GM12864 (cell line): Measurements from ENCODE around the gene LMCD1.
"Not testable (repeated sequence)": the region's sequence is repeated elsewhere in the genome, so short reads cannot be mapped to it uniquely, and the experiment has no call there.

Source experiments
- DNase-seq: peaks from one replicate; pipeline ENCODE4 v3.0.0-alpha.2; 2011; ENCODE audit warnings: low read depth
- H3K4me3 ChIP-seq: 2 replicates; pipeline ENCODE4 v1.5.1; 2011; ENCODE audit warnings: mild to moderate bottlenecking, low read depth, low read length, control low read depth
- TF ChIP-seq, protein P1 (sequence below): IDR thresholded peaks from 2 replicates; pipeline ENCODE4 v1.5.1; 2011; ENCODE audit warnings: low read depth, mild to moderate bottlenecking, moderate library complexity, low read length, control low read depth, inconsistent platforms; ENCODE audit errors: missing control alignments

LMCD1 gene

GRCh38 chr3:8578282-8578681 is 76.7 kb downstream of the LMCD1 start:
- TF ChIP-seq, protein P1, sequence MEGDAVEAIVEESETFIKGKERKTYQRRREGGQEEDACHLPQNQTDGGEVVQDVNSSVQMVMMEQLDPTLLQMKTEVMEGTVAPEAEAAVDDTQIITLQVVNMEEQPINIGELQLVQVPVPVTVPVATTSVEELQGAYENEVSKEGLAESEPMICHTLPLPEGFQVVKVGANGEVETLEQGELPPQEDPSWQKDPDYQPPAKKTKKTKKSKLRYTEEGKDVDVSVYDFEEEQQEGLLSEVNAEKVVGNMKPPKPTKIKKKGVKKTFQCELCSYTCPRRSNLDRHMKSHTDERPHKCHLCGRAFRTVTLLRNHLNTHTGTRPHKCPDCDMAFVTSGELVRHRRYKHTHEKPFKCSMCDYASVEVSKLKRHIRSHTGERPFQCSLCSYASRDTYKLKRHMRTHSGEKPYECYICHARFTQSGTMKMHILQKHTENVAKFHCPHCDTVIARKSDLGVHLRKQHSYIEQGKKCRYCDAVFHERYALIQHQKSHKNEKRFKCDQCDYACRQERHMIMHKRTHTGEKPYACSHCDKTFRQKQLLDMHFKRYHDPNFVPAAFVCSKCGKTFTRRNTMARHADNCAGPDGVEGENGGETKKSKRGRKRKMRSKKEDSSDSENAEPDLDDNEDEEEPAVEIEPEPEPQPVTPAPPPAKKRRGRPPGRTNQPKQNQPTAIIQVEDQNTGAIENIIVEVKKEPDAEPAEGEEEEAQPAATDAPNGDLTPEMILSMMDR = no peak
- DNase-seq = no peak
- H3K4me3 ChIP-seq = no peak overlapping the region

DNA sequence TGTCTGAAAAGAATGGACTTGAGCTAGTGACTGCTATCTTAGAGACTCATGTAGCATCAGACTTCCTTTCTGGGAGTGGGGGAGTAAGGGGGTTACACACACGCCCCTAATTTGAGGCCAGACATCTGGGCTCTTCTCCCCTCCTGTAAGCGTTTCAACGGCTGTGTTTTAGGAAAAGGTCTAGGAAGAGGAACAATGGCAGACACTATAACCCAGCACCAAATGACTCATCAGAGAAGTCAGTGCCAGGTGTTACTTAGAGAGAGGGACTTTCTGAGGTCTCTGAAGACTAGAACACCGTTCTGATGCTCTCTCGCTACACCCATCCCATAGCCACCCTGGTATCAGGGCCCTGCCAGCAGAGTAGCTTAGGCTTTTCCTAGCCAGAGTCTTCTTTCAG is 77.5 kb downstream of the LMCD1 start:
- DNase-seq = peak; percentile 49
- H3K4me3 ChIP-seq = no peak overlapping the region
- TF ChIP-seq, protein P1 = no peak

DNA sequence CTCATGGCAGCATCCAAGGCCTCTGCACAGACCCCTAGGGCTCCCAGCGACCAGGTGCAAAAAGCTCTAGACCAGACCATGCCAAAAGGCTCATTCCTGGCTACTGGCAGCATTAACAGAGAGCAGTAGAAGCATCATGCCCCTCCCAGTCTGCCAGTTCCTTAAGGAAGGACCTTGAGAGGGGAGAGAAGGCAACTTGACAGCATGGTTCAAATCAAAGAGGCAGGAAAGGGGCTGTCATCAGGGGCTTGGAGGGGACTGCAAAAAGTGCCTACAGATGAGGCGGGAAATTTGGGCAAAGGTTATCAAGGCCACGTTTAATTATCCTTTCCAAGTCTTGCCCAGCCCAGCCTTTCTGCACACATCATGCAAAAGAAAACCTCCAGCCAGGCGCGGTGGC is 78.3 kb downstream of the LMCD1 start:
- TF ChIP-seq, protein P1 = no peak
- DNase-seq = no peak
- no peak overlapping the region for H3K4me3 ChIP-seq

- DNase-seq = not testable (repeated sequence)
Measured at GRCh38 chr3:8580434-8580833, 78.8 kb downstream of the LMCD1 start.

DNA sequence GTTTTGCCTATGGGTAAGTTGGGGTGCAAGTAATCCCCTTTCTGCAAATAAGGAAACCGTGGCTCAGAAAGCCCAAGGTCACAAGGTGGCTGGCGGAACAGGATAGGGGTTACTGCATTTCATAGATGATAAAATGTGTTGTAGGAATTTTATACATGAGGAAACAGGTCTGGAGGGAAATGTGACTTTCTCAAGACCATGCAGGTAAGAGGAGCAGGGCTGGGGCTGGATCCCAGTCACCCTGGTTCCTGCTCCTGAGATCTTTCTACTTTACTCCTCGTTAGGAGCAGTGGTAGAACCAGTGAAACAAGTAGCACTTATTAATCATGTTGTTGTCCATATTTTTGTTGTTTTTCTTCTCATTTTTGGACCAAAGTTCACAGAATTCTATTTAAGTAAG is 79.8 kb downstream of the LMCD1 start:
- TF ChIP-seq, protein P1 = no peak
- H3K4me3 ChIP-seq = no peak overlapping the region
- DNase-seq = no peak

More at GRCh38 chr3:8580434-8580833, 78.8 kb downstream of the LMCD1 start:
- not testable (repeated sequence) for H3K4me3 ChIP-seq

DNA sequence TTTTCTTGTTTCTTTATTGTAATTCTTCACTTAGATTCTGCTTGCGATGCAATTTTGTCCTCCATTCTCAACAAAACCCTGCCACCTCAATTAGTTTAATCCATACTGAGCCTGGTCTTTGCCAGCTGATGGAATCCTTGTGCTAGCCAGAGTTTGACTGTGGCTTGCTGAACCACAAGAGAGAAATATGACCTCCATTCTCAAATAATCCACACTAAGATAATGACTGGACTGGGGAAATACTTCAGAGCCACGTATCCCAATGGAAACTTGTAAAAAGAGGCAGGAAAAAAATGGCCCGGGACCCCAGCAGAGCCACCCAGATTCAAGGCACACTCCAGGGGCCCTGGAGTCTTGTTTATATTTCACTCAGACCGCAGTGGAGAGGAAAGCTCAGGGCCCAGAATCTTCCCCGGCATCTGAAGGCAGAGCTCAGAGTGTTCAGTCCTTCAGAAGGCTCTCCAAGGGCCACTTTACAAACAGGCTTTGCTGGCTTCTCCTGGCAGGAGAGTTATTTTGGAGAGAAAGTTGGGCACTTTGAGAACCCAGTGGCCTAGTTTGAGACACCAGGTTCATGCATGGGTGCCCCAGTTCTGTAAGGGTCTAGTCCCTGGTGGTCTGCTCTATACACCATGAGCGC is 80.3 kb downstream of the LMCD1 start:
- no peak overlapping the region for H3K4me3 ChIP-seq
- DNase-seq = no peak
- TF ChIP-seq, protein P1 = no peak

- DNase-seq = no peak
- TF ChIP-seq, protein P1 = no peak
- H3K4me3 ChIP-seq = no peak overlapping the region
Measured at GRCh38 chr3:8584661-8585060, 83.0 kb downstream of the LMCD1 start.
